ENCODE measurements around the gene CDH18.

Gene CDH18

DNA sequence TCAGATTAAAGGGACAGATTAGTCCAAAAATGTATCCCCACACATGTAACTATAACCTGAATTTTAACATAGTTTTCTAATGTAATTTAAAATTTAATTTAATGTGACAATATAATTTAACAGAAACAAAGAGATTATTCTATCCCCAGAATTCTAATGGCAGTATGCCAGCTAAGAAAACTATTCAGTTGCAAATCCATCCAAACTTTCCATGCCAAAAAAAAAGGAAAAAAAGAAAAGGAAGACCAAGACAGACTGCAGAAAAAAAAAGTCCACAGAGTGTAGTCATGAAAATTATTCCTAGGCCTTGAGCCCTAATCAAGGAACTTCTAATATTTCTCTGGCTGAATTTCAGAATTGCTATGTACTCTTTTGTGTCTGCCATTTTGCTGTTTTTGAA lies 217.6 kb downstream of the CDH18 start:
- TF ChIP-seq, protein P1, sequence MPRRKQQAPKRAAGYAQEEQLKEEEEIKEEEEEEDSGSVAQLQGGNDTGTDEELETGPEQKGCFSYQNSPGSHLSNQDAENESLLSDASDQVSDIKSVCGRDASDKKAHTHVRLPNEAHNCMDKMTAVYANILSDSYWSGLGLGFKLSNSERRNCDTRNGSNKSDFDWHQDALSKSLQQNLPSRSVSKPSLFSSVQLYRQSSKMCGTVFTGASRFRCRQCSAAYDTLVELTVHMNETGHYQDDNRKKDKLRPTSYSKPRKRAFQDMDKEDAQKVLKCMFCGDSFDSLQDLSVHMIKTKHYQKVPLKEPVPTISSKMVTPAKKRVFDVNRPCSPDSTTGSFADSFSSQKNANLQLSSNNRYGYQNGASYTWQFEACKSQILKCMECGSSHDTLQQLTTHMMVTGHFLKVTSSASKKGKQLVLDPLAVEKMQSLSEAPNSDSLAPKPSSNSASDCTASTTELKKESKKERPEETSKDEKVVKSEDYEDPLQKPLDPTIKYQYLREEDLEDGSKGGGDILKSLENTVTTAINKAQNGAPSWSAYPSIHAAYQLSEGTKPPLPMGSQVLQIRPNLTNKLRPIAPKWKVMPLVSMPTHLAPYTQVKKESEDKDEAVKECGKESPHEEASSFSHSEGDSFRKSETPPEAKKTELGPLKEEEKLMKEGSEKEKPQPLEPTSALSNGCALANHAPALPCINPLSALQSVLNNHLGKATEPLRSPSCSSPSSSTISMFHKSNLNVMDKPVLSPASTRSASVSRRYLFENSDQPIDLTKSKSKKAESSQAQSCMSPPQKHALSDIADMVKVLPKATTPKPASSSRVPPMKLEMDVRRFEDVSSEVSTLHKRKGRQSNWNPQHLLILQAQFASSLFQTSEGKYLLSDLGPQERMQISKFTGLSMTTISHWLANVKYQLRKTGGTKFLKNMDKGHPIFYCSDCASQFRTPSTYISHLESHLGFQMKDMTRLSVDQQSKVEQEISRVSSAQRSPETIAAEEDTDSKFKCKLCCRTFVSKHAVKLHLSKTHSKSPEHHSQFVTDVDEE (CRISPR knock-in tag; IDR thresholded peaks at IDR 0.05): no peak
- TF ChIP-seq, protein P2, sequence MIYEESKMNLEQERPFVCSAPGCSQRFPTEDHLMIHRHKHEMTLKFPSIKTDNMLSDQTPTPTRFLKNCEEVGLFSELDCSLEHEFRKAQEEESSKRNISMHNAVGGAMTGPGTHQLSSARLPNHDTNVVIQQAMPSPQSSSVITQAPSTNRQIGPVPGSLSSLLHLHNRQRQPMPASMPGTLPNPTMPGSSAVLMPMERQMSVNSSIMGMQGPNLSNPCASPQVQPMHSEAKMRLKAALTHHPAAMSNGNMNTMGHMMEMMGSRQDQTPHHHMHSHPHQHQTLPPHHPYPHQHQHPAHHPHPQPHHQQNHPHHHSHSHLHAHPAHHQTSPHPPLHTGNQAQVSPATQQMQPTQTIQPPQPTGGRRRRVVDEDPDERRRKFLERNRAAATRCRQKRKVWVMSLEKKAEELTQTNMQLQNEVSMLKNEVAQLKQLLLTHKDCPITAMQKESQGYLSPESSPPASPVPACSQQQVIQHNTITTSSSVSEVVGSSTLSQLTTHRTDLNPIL (CRISPR knock-in tag; IDR thresholded peaks at IDR 0.05; ENCODE audit: low read depth): no peak
- TF ChIP-seq CSDC2 (CRISPR knock-in tag; IDR thresholded peaks at IDR 0.05): no peak
- no peak for TF ChIP-seq SNAI2 (CRISPR knock-in tag; IDR thresholded peaks at IDR 0.05)
- TF ChIP-seq TOX (CRISPR knock-in tag; IDR thresholded peaks at IDR 0.05; ENCODE audit: borderline replicate concordance): no peak
- ATAC-seq: no peak

DNA sequence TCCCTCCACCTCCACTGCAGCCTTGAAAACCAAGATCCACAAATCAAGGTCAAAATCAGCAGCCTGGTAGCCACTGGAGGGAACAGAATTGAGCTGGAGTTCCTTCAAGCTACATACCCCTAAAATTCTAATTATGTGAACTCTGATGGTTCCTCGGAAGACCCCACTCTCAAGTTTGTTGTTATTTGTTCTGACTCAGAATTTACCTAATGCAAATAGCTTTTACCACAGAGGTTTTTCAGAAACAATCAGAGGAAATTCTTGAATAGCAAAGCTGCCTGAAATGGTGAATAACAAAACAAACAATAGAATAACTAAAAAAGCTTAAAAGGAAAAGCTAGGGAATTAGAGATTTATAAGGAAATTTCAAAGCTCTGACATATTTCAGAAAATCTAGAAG lies 220.0 kb downstream of the CDH18 start:
- TF ChIP-seq, protein P3, sequence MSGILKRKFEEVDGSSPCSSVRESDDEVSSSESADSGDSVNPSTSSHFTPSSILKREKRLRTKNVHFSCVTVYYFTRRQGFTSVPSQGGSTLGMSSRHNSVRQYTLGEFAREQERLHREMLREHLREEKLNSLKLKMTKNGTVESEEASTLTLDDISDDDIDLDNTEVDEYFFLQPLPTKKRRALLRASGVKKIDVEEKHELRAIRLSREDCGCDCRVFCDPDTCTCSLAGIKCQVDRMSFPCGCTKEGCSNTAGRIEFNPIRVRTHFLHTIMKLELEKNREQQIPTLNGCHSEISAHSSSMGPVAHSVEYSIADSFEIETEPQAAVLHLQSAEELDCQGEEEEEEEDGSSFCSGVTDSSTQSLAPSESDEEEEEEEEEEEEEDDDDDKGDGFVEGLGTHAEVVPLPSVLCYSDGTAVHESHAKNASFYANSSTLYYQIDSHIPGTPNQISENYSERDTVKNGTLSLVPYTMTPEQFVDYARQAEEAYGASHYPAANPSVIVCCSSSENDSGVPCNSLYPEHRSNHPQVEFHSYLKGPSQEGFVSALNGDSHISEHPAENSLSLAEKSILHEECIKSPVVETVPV (CRISPR knock-in tag; IDR thresholded peaks at IDR 0.05): no peak
- no peak for TF ChIP-seq ARNTL (CRISPR knock-in tag; IDR thresholded peaks at IDR 0.05; ENCODE audit: borderline replicate concordance, low read depth)
- no peak for TF ChIP-seq TCF4 (CRISPR knock-in tag; IDR thresholded peaks at IDR 0.05; ENCODE audit: borderline replicate concordance)
- TF ChIP-seq, protein P4, sequence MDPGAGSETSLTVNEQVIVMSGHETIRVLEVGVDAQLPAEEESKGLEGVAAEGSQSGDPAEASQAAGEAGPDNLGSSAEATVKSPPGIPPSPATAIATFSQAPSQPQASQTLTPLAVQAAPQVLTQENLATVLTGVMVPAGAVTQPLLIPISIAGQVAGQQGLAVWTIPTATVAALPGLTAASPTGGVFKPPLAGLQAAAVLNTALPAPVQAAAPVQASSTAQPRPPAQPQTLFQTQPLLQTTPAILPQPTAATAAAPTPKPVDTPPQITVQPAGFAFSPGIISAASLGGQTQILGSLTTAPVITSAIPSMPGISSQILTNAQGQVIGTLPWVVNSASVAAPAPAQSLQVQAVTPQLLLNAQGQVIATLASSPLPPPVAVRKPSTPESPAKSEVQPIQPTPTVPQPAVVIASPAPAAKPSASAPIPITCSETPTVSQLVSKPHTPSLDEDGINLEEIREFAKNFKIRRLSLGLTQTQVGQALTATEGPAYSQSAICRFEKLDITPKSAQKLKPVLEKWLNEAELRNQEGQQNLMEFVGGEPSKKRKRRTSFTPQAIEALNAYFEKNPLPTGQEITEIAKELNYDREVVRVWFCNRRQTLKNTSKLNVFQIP (CRISPR knock-in tag; IDR thresholded peaks at IDR 0.05; ENCODE audit: borderline replicate concordance, low read depth): no peak
- TF ChIP-seq, protein P2 (CRISPR knock-in tag; IDR thresholded peaks at IDR 0.05; ENCODE audit: low read depth): no peak
- TF ChIP-seq ZNF70 (CRISPR knock-in tag; IDR thresholded peaks at IDR 0.05): no peak
- TF ChIP-seq, protein P1 (CRISPR knock-in tag; IDR thresholded peaks at IDR 0.05): no peak
- no peak for TF ChIP-seq OSR1 (CRISPR knock-in tag; IDR thresholded peaks at IDR 0.05)
- TF ChIP-seq, protein P5, sequence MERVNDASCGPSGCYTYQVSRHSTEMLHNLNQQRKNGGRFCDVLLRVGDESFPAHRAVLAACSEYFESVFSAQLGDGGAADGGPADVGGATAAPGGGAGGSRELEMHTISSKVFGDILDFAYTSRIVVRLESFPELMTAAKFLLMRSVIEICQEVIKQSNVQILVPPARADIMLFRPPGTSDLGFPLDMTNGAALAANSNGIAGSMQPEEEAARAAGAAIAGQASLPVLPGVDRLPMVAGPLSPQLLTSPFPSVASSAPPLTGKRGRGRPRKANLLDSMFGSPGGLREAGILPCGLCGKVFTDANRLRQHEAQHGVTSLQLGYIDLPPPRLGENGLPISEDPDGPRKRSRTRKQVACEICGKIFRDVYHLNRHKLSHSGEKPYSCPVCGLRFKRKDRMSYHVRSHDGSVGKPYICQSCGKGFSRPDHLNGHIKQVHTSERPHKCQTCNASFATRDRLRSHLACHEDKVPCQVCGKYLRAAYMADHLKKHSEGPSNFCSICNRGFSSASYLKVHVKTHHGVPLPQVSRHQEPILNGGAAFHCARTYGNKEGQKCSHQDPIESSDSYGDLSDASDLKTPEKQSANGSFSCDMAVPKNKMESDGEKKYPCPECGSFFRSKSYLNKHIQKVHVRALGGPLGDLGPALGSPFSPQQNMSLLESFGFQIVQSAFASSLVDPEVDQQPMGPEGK (CRISPR knock-in tag; IDR thresholded peaks at IDR 0.05; ENCODE audit: borderline replicate concordance): no peak
- no peak for TF ChIP-seq ZNF8 (CRISPR knock-in tag; IDR thresholded peaks at IDR 0.05)
- no peak for TF ChIP-seq BACH2 (CRISPR knock-in tag; IDR thresholded peaks at IDR 0.05; ENCODE audit: borderline replicate concordance)
- TF ChIP-seq ZFP30 (CRISPR knock-in tag; IDR thresholded peaks at IDR 0.05): no peak
- no peak for TF ChIP-seq CSDC2 (CRISPR knock-in tag; IDR thresholded peaks at IDR 0.05)
- TF ChIP-seq ESRRG (CRISPR knock-in tag; IDR thresholded peaks at IDR 0.05): no peak
- no peak for TF ChIP-seq ZNF565 (CRISPR knock-in tag; conservative IDR thresholded peaks at IDR 0.05; ENCODE audit: low read depth)
- TF ChIP-seq RARB (CRISPR knock-in tag; IDR thresholded peaks at IDR 0.05): no peak
- TF ChIP-seq ZFP3 (CRISPR knock-in tag; IDR thresholded peaks at IDR 0.05): no peak
- TF ChIP-seq ZC3H10 (CRISPR knock-in tag; IDR thresholded peaks at IDR 0.05): no peak
- ATAC-seq: no peak

All from SK-N-SH treated with all-trans-retinoic acid at 6 μM for 48 hours (cell line).